Astrocyte of the spinal cord (primary cell): ENCODE measurements around the gene MYZAP.

Experiments
- DNase-seq: peaks from one replicate; pipeline ENCODE4 v3.0.0; 2011; ENCODE audit warnings: low read depth, low spot score
- H3K4me3 ChIP-seq: 2 replicates; pipeline ENCODE4 v1.5.1; 2011; ENCODE audit warnings: low read depth, mild to moderate bottlenecking, low read length, moderate library complexity
- CTCF ChIP-seq: IDR thresholded peaks from 2 replicates; pipeline ENCODE4 v1.5.1; 2012; ENCODE audit warnings: low read depth, mild to moderate bottlenecking, low read length, inconsistent platforms
- in situ Hi-C: cut with HindIII; loops from 2 replicates; pipeline ENCODE4 v1.10.0; 2017; ENCODE audit warnings: low sequenced_read_pairs

Gene MYZAP

DNA sequence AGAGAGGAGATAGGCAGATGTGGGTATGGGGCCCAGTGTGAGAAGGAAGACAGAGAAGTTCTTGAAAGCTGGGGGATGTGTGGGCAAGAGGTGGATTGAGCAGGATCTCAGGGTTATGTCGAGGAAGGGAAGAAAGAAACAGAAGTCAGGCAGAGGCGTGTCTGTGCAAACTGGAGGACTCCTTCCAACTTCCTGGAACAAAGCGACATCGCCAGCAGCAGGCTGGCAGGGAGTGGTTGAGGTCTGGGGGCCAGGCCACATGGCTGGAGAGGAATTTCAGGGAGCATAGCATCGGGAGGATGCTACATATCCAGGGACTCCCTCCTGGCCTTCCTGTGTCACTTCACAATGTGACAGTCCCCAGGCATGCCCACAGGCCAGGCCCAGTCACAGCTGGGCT lies 42.9 kb upstream of the MYZAP start:
- H3K4me3 ChIP-seq = no peak overlapping the region
- in situ Hi-C loops = no loop called here
- no peak for TF ChIP-seq CTCF
- no peak for DNase-seq

DNA sequence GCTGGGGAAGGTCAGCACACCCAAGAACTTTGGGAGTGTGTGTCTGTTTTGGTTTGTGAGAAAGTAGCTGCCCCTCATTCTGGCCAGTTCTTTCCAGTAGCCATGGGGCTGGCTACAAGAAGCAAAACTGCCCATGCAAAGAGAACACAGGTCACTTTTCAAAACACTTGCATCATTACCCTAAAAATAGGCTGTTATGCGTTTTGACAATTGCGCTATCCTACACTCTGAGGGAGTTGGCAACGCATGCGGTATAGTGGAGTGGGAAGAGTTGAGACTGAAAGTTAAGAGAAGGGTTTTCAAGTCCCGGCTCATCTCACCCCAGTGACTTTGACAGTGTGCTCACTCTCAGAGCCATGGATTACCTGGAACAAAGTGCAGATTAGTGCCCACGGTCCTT lies 41.8 kb upstream of the MYZAP start:
- in situ Hi-C loops = no loop called here
- TF ChIP-seq CTCF = no peak
- no peak for DNase-seq
- no peak overlapping the region for H3K4me3 ChIP-seq

DNA sequence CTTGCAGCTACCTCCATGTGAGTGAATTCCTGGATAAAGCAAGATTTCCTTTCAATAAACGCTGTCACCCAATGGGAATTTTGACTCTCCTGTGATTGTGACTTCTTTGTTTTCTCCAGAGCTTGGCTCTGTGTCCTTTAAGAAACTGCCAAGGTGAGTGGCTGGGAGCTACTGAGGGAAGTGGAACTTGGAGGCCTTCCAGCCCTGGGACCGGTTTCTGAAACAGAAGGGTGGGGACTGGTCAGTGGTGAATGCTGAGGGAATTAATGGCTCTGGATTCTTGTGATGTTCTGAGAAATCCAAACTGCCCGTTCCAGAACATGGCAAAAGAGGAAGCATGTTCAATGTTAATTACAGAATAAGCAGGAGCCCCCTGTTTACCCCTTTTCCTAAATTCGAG lies 41.1 kb upstream of the MYZAP start:
- in situ Hi-C loops = no loop called here
- DNase-seq = no peak
- no peak for TF ChIP-seq CTCF
- no peak overlapping the region for H3K4me3 ChIP-seq

GRCh38 chr15:57551715-57552677 lies 39.7 kb upstream of the MYZAP start:
- no peak overlapping the region for H3K4me3 ChIP-seq
- peak; percentile 70 for DNase-seq
- TF ChIP-seq CTCF = no peak
- in situ Hi-C loops = no loop called here

- H3K4me3 ChIP-seq = no peak overlapping the region
- in situ Hi-C loops = no loop called here
- no peak for DNase-seq
- no peak for TF ChIP-seq CTCF
Measured at GRCh38 chr15:57552678-57553334, 38.9 kb upstream of the MYZAP start.

- TF ChIP-seq CTCF = no peak
- in situ Hi-C loops = no loop called here
- no peak overlapping the region for H3K4me3 ChIP-seq
- no peak for DNase-seq
Measured at GRCh38 chr15:57553526-57553925, 38.2 kb upstream of the MYZAP start.
